Head of caudate nucleus (tissue), 42 donors: Measurements from ENCODE around the gene SEC24C.

ENCODE experiments used
- DNase-seq, 42 donors: peaks; one replicate each; pipeline versions ENCODE4 v3.0.0 to v3.0.0-alpha.2; 2020 to 2021; ENCODE audit warnings: mixed read lengths in 7 of 42
- intact Hi-C: fragments of 100-400 bp; cut with DNase I; formaldehyde crosslinking; loops from one replicate; pipeline ENCODE4 v1.15.0; 2022

The SEC24C gene

DNA sequence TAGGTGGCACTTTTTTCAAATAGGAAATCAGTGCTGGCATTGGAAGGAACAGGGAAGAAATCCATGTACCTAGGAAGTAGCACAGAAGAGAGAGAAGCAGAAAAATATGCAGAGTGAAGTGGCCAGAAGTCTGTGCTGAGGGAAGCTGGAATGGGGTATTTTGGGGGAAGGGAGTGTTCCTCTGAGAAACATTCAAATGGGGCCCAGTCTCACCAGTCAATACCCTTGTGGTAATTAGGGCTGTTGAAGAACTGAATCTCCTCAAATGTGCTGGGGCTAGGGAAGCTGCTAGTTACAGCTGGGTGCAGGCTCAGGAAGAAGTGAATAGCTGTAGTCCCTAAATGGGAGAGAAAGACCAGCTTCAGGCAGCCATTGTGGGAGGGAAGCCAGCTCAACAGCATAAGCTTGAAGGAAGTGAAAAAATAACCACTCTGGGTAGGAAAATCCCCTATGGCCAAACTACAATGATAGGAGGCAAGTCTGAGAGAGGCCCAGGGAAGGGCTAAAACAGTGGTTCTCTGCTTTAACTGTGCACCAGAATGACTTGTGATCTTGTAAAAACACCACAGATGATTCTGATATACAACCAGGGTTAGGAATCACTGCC, 59.6 kb downstream of the SEC24C start:
- DNase-seq = peak in 1 of 42 donors; percentile 1
- intact Hi-C loops = no loop called here

GRCh38 chr10:73806176-73806950, 62.2 kb downstream of the SEC24C start:
- intact Hi-C loops = no loop called here
- DNase-seq = no peak

DNA sequence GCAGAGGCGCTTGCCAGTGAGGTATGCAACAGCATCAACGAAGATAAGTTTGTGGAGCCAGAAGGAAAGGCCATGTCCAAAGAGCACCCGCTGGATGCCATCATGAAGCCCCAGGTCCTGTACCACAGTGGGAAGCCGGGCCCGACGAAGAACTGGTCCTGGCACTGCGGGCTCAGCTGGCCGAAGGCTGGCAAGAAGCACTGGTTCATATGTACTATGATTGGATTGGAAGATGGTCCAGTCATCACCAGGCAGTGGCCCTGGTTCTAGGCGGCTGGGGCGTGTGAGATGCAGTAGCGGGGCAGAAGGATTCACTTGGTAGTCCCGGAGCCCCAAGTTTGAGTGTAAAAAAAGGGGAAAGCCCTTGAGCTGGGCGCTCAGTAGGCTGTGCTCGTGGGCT, 63.3 kb downstream of the SEC24C start:
- intact Hi-C loops = no loop called here
- no peak for DNase-seq

DNA sequence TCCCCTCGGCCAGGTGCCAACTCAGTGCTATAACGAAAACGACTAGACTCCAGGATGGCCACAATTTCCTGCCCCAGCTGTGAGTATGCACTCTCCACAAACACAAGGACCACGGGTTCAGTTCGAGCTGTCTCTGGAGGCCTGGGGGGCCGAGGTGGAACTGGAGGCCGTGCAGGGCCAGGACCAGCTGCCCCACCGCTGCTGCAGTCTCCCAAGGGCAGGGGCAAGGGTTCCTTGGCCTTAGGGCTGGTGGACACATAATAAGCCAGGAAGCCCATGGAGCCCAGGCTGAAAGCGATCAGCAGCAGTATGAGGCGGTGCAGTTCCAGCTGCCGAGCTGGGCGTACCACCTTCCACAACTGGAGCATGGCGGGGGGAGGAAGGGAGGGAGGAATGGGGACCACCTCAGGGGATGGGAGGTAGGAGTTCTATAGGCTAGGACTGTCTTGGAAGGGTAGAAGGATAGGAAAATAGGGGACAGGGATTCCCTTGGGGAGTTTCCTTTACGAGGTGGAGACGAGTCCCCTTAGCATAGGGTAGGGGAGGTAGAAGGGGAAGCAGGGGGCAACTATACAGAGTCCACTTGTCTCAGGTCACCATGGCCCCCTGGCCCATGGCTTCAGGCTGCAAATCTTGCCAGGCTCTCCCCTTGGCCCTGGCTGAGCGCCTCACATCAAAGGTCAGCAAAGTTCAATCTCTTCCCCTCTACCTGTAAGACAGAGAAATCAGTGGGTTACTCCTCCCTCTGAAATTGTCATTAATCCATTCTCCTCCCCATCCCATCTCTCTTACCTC, 64.0 kb downstream of the SEC24C start:
- intact Hi-C loops = no loop called here
- no peak for DNase-seq

DNA sequence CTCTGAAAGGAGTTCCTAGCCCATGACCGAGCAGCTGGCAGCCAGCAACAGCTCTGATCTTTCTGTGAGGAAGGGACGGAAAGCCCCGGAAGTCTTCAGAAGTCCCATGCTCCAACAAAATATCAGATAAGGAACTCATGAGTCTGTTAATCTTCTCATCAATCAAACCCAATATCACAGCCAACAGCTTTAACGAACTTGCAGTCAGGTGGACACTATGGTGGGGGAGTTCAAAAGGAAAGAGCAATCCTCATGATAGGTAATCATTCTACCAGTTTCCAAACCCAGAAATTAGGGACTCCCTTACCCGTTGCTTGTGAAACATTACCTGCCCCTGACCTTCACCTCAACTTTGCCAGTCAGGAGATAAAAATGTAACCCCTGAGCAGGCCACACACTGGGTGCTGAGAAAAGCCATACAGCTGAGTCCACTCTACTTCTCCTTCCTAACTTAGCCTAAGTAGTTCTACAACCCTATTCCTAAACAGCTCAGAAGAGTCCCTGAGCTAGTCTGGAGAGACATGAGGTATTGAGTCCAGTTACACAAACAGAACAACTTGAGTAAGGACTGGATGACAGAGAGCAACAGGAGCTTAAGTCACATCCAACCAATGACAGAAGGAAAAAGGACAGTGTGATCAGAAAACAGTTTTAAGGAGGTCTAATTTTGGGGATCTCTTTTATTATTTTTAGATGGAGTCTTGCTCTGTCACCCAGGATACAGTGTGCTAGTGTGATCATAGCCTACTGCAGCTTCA, 65.1 kb downstream of the SEC24C start:
- intact Hi-C loops = no loop called here

GRCh38 chr10:73810358-73810734, 66.2 kb downstream of the SEC24C start:
- intact Hi-C loops = no loop called here
- DNase-seq = no peak

More for the DNA sequence above, 65.1 kb downstream of the SEC24C start:
- no peak for DNase-seq

DNA sequence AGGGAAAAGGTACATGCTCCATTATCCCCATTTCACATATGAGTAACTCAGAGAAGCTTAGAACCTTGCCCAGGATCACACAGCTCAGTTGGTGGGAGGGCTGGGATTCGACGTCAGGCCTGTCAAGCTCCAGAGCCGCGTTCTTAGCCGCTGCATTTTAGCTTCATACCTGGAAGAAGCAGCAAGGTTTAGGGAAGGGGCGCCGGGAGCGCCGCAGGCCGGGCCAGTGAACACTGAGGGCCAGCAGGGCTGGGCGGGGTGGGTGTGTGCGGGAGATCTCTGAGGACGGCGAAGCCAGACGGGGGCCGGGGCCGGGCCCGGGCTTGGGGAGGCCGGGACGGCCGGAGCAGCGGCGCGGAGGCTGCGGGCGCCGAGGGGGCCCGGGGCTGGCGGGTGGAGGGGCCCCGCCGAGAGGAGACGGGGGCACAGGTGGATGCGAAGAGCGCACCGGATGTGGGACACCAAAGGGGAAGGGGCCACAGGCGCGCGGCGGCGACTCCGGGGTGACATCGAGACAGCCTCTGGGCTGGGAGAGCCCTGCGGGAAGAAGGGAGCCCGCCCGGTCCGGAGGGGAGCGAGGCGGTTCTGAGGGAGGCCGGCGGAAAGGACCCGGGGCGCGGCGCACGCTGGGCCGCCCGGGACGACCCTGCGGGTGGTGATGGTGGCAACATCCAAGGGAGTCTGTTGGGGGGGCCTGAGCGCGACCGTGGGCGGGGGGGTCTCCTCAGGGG, 66.7 kb downstream of the SEC24C start:
- intact Hi-C loops = loop anchor here (1.0 kb wide), 1 partner anchor 26 kb away; the partner anchor contains the start of gene ZSWIM8
- peak in 21 of 42 donors; percentile 5 to 54 (median 23) for DNase-seq

DNA sequence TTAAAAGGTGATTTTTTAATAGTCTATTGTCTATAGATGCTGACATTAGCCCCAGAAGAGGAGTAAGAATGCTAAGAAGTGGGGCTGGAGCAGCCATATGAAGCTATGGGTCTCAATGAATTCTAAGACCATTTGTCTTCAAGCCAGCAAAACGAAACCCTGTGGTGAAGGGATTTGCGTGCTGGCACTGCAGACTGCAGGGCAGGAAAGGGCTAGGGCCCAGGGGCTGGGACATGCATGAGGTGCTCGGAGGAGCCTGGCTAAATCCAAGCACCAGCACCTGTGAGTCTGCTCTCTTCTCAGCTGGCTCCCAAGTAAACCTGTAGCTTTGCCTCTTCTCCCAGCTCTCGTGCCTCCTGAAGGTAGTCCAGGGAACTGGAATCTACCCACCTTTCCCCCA, 68.5 kb downstream of the SEC24C start:
- DNase-seq = no peak
- intact Hi-C loops = no loop called here

- intact Hi-C loops = no loop called here
- no peak for DNase-seq
These were observed 69.2 kb downstream of the SEC24C start for GRCh38 chr10:73813333-73813732.

- intact Hi-C loops = no loop called here
These were observed 70.2 kb downstream of the SEC24C start for GRCh38 chr10:73814276-73814895.

GRCh38 chr10:73814896-73815718, 70.9 kb downstream of the SEC24C start:
- intact Hi-C loops = no loop called here
- DNase-seq = no peak

More at GRCh38 chr10:73814276-73814895, 70.2 kb downstream of the SEC24C start:
- no peak for DNase-seq

DNA sequence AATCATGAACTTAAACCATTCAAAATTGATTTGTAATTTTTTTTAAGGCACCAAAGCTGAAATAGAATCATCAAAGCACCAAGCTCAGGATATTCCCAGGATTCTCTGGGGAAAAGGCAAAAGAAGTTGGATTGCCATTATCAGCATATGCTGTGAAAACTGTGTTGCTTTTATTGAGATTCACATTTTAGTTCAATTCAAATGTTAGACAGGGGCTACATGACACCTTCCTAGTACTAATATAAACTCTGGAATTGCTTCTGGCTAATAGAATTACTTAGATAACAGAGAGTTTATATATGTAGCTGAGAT, 71.5 kb downstream of the SEC24C start:
- intact Hi-C loops = no loop called here
- DNase-seq = no peak

GRCh38 chr10:73816917-73817729, 73.0 kb downstream of the SEC24C start:
- intact Hi-C loops = no loop called here
- no peak for DNase-seq

- no peak for DNase-seq
- intact Hi-C loops = no loop called here
These were observed 73.7 kb downstream of the SEC24C start for GRCh38 chr10:73817826-73818225.

- no peak for DNase-seq
- intact Hi-C loops = no loop called here
These were observed 74.2 kb downstream of the SEC24C start for GRCh38 chr10:73818402-73818801.

DNA sequence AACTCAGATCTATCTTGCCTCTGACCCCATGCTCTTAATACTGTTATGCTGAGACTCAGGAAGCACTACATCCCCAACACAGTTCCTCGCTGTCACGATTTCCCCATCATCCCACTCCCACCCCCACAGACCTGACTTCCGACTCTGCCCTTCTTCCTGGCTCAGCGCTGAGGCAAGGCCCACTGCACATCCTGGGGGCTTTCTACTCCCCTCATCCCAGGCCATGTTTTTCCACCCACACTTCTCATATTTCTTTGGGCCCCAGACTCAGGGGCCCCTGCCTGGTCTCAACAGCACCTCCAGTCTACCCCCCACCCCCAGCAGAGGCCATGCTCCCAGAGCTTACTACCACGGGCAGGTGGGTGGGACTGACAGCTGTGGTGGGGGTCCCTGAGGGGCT, 74.9 kb downstream of the SEC24C start:
- DNase-seq = no peak
- intact Hi-C loops = no loop called here
